Keratinocyte (primary cell): ENCODE data around the gene HEBP2. TPM values are rescaled to one million over a fixed set of nuclear protein-coding genes. Genes with fewer than 3 reads are reported as not detected.

Experiments
- DNase-seq: peaks from one replicate; pipeline ENCODE4 v3.0.0-alpha.2; 2011; ENCODE audit warnings: low read depth, missing footprints, low spot score
- FAIRE-seq: peaks from 2 replicates; lab custom pipeline; 2011; peaks lifted over from hg19 to GRCh38; lab: Jason Lieb, UNC
- H2AFZ ChIP-seq: 2 replicates; pipeline ENCODE4 v1.6.0; 2012; ENCODE audit warnings: low read length, control low read depth, inconsistent platforms; ENCODE audit not compliant: control insufficient read depth
- H3K27ac ChIP-seq: 2 replicates; pipeline ENCODE4 v1.5.1; 2011; ENCODE audit warnings: low read length; ENCODE audit not compliant: control insufficient read depth, insufficient read depth
- H3K27me3 ChIP-seq: 3 replicates; pipeline ENCODE4 v1.6.0; 2011; ENCODE audit warnings: low read length; ENCODE audit not compliant: control insufficient read depth, insufficient read depth; ENCODE audit errors: extremely low read depth
- H3K36me3 ChIP-seq, 2 experiments: 2 replicates in 1 of 2; 3 replicates in 1 of 2; pipeline ENCODE4 v1.5.1; 2011; ENCODE audit warnings: low read length in 2 of 2, mild to moderate bottlenecking in 1 of 2; ENCODE audit not compliant: control insufficient read depth in 2 of 2, insufficient read depth in 2 of 2; ENCODE audit errors: extremely low read depth in 1 of 2
- H3K4me1 ChIP-seq: 3 replicates; pipeline ENCODE4 v1.5.1; 2011; ENCODE audit warnings: low read length; ENCODE audit not compliant: control insufficient read depth, insufficient read depth; ENCODE audit errors: extremely low read depth
- H3K4me2 ChIP-seq: 3 replicates; pipeline ENCODE4 v1.6.0; 2011; ENCODE audit warnings: low read depth, low read length; ENCODE audit not compliant: control insufficient read depth, insufficient read depth; ENCODE audit errors: extremely low read depth
- H3K4me3 ChIP-seq, 3 experiments: fragments of 200-600 bp in 1 of 3; sonication (generic) in 1 of 3; 2 replicates in 2 of 3; 3 replicates in 1 of 3; pipeline ENCODE4 v1.5.1; 2011 to 2016; ENCODE audit warnings: low read length in 3 of 3, mild to moderate bottlenecking in 3 of 3, control low read depth in 2 of 3, inconsistent platforms in 1 of 3, low read depth in 1 of 3, mixed read lengths in 1 of 3, mixed run types in 1 of 3, moderate library complexity in 1 of 3; ENCODE audit not compliant: control insufficient read depth in 2 of 3, insufficient read depth in 2 of 3; ENCODE audit errors: extremely low read depth in 1 of 3
- H3K79me2 ChIP-seq: 2 replicates; pipeline ENCODE4 v1.6.0; 2012; ENCODE audit warnings: low read length; ENCODE audit not compliant: control insufficient read depth, insufficient read depth
- H3K9ac ChIP-seq: 3 replicates; pipeline ENCODE4 v1.6.0; 2011; ENCODE audit warnings: low read length; ENCODE audit not compliant: control insufficient read depth, insufficient read depth; ENCODE audit errors: extremely low read depth
- H3K9me1 ChIP-seq: 3 replicates; pipeline ENCODE4 v1.6.0; 2011; ENCODE audit warnings: low read length; ENCODE audit not compliant: control insufficient read depth, insufficient read depth; ENCODE audit errors: extremely low read depth
- H3K9me3 ChIP-seq: 2 replicates; pipeline ENCODE4 v1.5.1; 2012; ENCODE audit warnings: low read depth, low read length; ENCODE audit not compliant: control insufficient read depth
- H4K20me1 ChIP-seq: 3 replicates; pipeline ENCODE4 v1.6.0; 2011; ENCODE audit warnings: low read length; ENCODE audit not compliant: control insufficient read depth, insufficient read depth; ENCODE audit errors: extremely low read depth
- EZH2 ChIP-seq: IDR thresholded peaks from one replicate; pipeline ENCODE4 v1.6.1; 2012; ENCODE audit warnings: inconsistent platforms, mild to moderate bottlenecking, low read length, moderate library complexity
- dilution Hi-C: fragments of 300-500 bp; cut with MboI; formaldehyde crosslinking; loops from one replicate; pipeline ENCODE4 v1.7.0; 2020; ENCODE audit warnings: low sequenced_read_pairs; ENCODE audit not compliant: extremely low pct_ligation_motif_present
- polyA plus RNA-seq, 5 experiments: library from polyadenylated mRNA; depleted of rRNA in 3 of 5; stranded (reverse) in 3 of 5; stranded (forward) in 1 of 5; unstranded in 1 of 5; fragments of >200 nt; gene quantifications; 1 replicate in 1 of 5; 2 replicates in 3 of 5; 3 replicates in 1 of 5; pipeline versions ENCODE4 v1.2.1 to v1.2.3, GENCODE V29; 2011 to 2012; ENCODE audit warnings: missing spikeins in 2 of 5, low read depth in 1 of 5, low replicate concordance in 1 of 5
- TF ChIP-seq, protein P1 (sequence below), 3 experiments: IDR thresholded peaks in 1 of 3; conservative IDR thresholded peaks in 1 of 3; optimal IDR thresholded peaks in 1 of 3; 2 replicates in 2 of 3; 3 replicates in 1 of 3; pipeline versions ENCODE3 to v1.5.1; 2011; ENCODE audit warnings: low read length in 3 of 3, mild to moderate bottlenecking in 3 of 3, moderate library complexity in 2 of 3, control low read depth in 1 of 3, inconsistent platforms in 1 of 3; ENCODE audit not compliant: insufficient read depth in 2 of 3; ENCODE audit errors: extremely low read depth in 1 of 3

The HEBP2 gene
- polyA plus RNA-seq, 1 donor (not counting 4 experiments of a cell fraction or from before 2014, with no cell fraction given), result 41.9 TPM

DNA sequence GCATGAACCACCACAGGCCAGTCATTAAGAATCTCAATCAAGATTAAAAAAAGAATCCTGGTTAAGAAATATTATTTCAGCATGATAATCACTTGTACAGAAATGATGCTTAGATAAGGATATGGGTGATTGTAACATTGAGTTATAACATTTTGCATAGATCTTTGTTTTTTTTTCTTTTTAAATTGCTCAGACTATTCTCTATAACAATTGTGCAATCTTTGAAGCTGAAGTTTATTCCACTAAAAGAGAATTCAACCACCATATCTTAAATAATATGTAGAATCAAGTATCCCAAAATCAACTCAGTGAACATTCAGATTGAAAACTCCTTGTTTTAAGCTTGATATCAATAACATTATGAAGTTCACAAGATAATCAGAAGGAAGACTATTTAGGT, 27.0 kb upstream of the HEBP2 start:
- H3K4me3 ChIP-seq, result no peak overlapping the region
- dilution Hi-C loops, result no loop called here
- DNase-seq, result no peak

DNA sequence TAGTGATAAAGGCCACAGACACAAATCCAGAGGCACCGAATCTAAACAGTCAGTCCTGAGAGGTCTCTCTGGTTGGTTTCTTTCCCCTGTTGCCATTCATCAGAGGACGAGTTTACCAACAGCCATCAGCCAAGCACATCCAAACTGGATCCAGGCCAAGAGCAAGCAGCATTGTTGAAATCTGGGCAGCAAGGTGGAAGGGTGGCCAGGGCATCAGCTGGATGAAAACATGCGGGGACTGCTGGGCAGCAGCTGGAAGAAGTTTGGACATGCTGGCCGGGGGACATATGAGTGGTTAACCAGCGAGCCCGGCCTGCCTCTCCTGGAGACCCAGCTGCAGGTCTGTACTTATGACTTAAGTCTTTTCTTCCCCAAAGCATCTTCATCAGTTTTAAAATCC, 26.2 kb upstream of the HEBP2 start, which contains the start of gene SMIM28:
TSS of gene SMIM28 (plus strand) at position 62 of the 400 bp plus-strand sequence. CDS start at position 230, 168 bp downstream.
- H3K79me2 ChIP-seq, result no peaks in the 10 kb centered on the region
- no peaks in the 10 kb centered on the region for H3K4me1 ChIP-seq
- no peak within 1 kb of the TSS for H3K4me2 ChIP-seq
- no peak within 1 kb of the TSS for H3K4me3 ChIP-seq
- H3K36me3 ChIP-seq, result no peaks in the 10 kb centered on the region
- no peak within 1 kb of the TSS for H3K9ac ChIP-seq
- dilution Hi-C loops, result no loop called here
- no peaks in the 10 kb centered on the region for H3K27me3 ChIP-seq
- H3K27ac ChIP-seq, result no peak within 1 kb of the TSS
- H3K9me3 ChIP-seq, result no peaks in the 10 kb centered on the region
- H3K9me1 ChIP-seq, result no peaks in the 10 kb centered on the region
- no peak for TF ChIP-seq EZH2
- TF ChIP-seq, protein P1, sequence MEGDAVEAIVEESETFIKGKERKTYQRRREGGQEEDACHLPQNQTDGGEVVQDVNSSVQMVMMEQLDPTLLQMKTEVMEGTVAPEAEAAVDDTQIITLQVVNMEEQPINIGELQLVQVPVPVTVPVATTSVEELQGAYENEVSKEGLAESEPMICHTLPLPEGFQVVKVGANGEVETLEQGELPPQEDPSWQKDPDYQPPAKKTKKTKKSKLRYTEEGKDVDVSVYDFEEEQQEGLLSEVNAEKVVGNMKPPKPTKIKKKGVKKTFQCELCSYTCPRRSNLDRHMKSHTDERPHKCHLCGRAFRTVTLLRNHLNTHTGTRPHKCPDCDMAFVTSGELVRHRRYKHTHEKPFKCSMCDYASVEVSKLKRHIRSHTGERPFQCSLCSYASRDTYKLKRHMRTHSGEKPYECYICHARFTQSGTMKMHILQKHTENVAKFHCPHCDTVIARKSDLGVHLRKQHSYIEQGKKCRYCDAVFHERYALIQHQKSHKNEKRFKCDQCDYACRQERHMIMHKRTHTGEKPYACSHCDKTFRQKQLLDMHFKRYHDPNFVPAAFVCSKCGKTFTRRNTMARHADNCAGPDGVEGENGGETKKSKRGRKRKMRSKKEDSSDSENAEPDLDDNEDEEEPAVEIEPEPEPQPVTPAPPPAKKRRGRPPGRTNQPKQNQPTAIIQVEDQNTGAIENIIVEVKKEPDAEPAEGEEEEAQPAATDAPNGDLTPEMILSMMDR (optimal IDR thresholded peaks at IDR 0.05 in 1 of 3, IDR thresholded peaks at IDR 0.05 in 1 of 3, conservative IDR thresholded peaks at IDR 0.05 in 1 of 3; ENCODE audit: extremely low read depth in 1 of 3, insufficient read depth in 2 of 3, low read length in 3 of 3), result no peak
- DNase-seq (no peak), FAIRE-seq (no peak)
- H2AFZ ChIP-seq, result no peak within 1 kb of the TSS
- H4K20me1 ChIP-seq, result no peaks in the 10 kb centered on the region

More for the DNA sequence above, 27.0 kb upstream of the HEBP2 start:
- Histone ChIP-seq H3K79me2 (no peaks in the 10 kb centered on the region), H3K9ac (no peak overlapping the region), H3K27me3 (no peaks in the 10 kb centered on the region), H3K4me2 (no peak overlapping the region), H3K4me1 (no peaks in the 10 kb centered on the region), H3K9me1 (no peaks in the 10 kb centered on the region), H3K36me3 (no peaks in the 10 kb centered on the region), H3K9me3 (no peaks in the 10 kb centered on the region), H4K20me1 (no peaks in the 10 kb centered on the region), H2AFZ (no peak overlapping the region), H3K27ac (no peak overlapping the region)
- TF ChIP-seq, protein P1 (optimal IDR thresholded peaks at IDR 0.05 in 1 of 3, IDR thresholded peaks at IDR 0.05 in 1 of 3, conservative IDR thresholded peaks at IDR 0.05 in 1 of 3; ENCODE audit: extremely low read depth in 1 of 3, insufficient read depth in 2 of 3, low read length in 3 of 3), result no peak
- TF ChIP-seq EZH2, result no peak
- FAIRE-seq, result no peak
